ENCODE data around the gene SLC18A3.

SLC18A3 gene

GRCh38 chr10:49634069-49634660 is 24.1 kb downstream of the SLC18A3 start:
- Histone ChIP-seq H3K36me3 (ENCODE audit: control insufficient read depth, low read length) (no peaks in the 10 kb centered on the region), H3K79me2 (ENCODE audit: control insufficient read depth, low read length) (no peaks in the 10 kb centered on the region), H3F3A (ENCODE audit: control insufficient read depth, insufficient read depth) (no peaks in the 10 kb centered on the region), H3K9me2 (replicated peaks; ENCODE audit: control insufficient read depth, low read length) (no peaks in the 10 kb centered on the region), H3K27ac (ENCODE audit: low read depth, low read length) (no peak overlapping the region), H4K20me1 (ENCODE audit: control insufficient read depth, insufficient read depth, low read depth, low read length) (no peaks in the 10 kb centered on the region), H3K4me3 (ENCODE audit: low read length) (no peak overlapping the region), H3K4me2 (ENCODE audit: low read length) (no peak overlapping the region), H3K9me3 (ENCODE audit: control insufficient read depth, insufficient read depth, low read length) (no peaks in the 10 kb centered on the region), H3K27me3 (ENCODE audit: control insufficient read depth, low read length) (peaks cover 17% of the 10 kb centered on the region), H3K4me1 (ENCODE audit: control insufficient read depth, low read length) (no peaks in the 10 kb centered on the region)
- TF ChIP-seq EZH2phosphoT487 (IDR thresholded peaks at IDR 0.05; ENCODE audit: borderline replicate concordance, low read length) (no peak), CTCF (IDR thresholded peaks at IDR 0.05; ENCODE audit: low read depth, low read length, poor library complexity, severe bottlenecking) (no peak)

DNA sequence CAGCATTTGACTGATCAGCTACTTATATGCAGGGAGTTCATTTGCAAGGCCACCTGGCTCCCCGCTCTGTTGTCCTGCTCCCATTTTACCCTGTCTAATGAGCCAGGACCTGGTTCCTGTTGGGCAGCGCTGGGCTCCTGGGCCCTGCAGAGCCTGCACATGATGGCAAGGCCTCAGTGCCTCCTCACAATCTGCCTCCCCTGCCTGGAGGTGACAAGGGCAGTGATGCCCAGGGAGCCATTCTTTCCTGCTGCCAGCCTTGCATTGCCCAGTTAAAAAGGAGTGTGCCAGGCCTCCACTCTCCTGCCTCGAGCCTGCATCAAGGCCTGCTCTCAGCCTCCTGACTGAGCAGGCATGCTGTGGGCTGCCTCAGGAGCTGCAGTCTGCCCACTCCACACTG is 32.2 kb downstream of the SLC18A3 start:
- H3K79me2 ChIP-seq (ENCODE audit: control insufficient read depth, low read length): no peaks in the 10 kb centered on the region
- TF ChIP-seq EZH2phosphoT487 (IDR thresholded peaks at IDR 0.05; ENCODE audit: borderline replicate concordance, low read length) (no peak), CTCF (IDR thresholded peaks at IDR 0.05; ENCODE audit: low read depth, low read length, poor library complexity, severe bottlenecking) (no peak)
- no peak overlapping the region for H3K4me2 ChIP-seq (ENCODE audit: low read length)
- no peaks in the 10 kb centered on the region for H4K20me1 ChIP-seq (ENCODE audit: control insufficient read depth, insufficient read depth, low read depth, low read length)
- no peaks in the 10 kb centered on the region for H3F3A ChIP-seq (ENCODE audit: control insufficient read depth, insufficient read depth)
- H3K4me1 ChIP-seq (ENCODE audit: control insufficient read depth, low read length): peaks cover under 1% of the 10 kb centered on the region
- no peaks in the 10 kb centered on the region for H3K9me2 ChIP-seq (replicated peaks; ENCODE audit: control insufficient read depth, low read length)
- no peaks in the 10 kb centered on the region for H3K9me3 ChIP-seq (ENCODE audit: control insufficient read depth, insufficient read depth, low read length)
- H3K27ac ChIP-seq (ENCODE audit: low read depth, low read length): no peak overlapping the region
- no peaks in the 10 kb centered on the region for H3K36me3 ChIP-seq (ENCODE audit: control insufficient read depth, low read length)
- H3K27me3 ChIP-seq (ENCODE audit: control insufficient read depth, low read length): peaks cover 5% of the 10 kb centered on the region
- no peak overlapping the region for H3K4me3 ChIP-seq (ENCODE audit: low read length)

GRCh38 chr10:49643241-49644034 is 33.3 kb downstream of the SLC18A3 start:
- TF ChIP-seq EZH2phosphoT487 (IDR thresholded peaks at IDR 0.05; ENCODE audit: borderline replicate concordance, low read length): no peak
- no peak for TF ChIP-seq CTCF (IDR thresholded peaks at IDR 0.05; ENCODE audit: low read depth, low read length, poor library complexity, severe bottlenecking)
- Histone ChIP-seq H3K79me2 (ENCODE audit: control insufficient read depth, low read length) (no peaks in the 10 kb centered on the region), H3K4me3 (ENCODE audit: low read length) (no peak overlapping the region), H3F3A (ENCODE audit: control insufficient read depth, insufficient read depth) (no peaks in the 10 kb centered on the region), H3K27me3 (ENCODE audit: control insufficient read depth, low read length) (no peaks in the 10 kb centered on the region; the same call in 1 of the 2 replicates), H3K9me3 (ENCODE audit: control insufficient read depth, insufficient read depth, low read length) (no peaks in the 10 kb centered on the region), H4K20me1 (ENCODE audit: control insufficient read depth, insufficient read depth, low read depth, low read length) (no peaks in the 10 kb centered on the region), H3K9me2 (replicated peaks; ENCODE audit: control insufficient read depth, low read length) (no peaks in the 10 kb centered on the region), H3K27ac (ENCODE audit: low read depth, low read length) (no peak overlapping the region), H3K4me2 (ENCODE audit: low read length) (no peak overlapping the region), H3K4me1 (ENCODE audit: control insufficient read depth, low read length) (peaks cover 12% of the 10 kb centered on the region), H3K36me3 (ENCODE audit: control insufficient read depth, low read length) (no peaks in the 10 kb centered on the region)

Data from DOHH2 (cell line).